NB4 (cell line): ENCODE measurements around the gene KIF6.

Source experiments
- POLR2A ChIP-seq: IDR thresholded peaks from 2 replicates; pipeline ENCODE4 v1.6.1; 2011; ENCODE audit warnings: mild to moderate bottlenecking; ENCODE audit not compliant: insufficient read length; ENCODE audit errors: extremely low read depth
- TF ChIP-seq, protein P1 (sequence below): IDR thresholded peaks from one replicate; pipeline ENCODE4 v1.5.1; 2012; ENCODE audit warnings: low read depth, low read length

DNA sequence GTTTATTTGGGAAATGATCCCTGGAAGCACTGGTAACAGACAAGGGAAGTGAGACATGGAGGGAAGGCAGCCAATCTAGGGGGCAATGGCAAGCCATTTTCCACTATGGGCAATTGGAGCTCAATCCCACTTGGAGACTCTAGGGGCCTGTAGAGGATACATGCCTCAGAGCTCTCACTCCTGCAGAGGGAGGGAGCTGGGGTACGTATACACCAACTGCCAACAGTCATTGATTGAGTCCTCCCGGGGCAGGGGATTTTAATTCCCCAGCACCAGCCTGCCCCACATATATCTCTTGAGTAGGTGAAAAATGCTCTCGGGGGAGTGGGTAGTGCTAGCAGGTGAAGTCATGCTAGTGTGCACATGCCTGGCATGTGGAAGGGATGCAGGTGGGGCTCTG is 323.8 kb downstream of the KIF6 start:
- TF ChIP-seq, protein P1, sequence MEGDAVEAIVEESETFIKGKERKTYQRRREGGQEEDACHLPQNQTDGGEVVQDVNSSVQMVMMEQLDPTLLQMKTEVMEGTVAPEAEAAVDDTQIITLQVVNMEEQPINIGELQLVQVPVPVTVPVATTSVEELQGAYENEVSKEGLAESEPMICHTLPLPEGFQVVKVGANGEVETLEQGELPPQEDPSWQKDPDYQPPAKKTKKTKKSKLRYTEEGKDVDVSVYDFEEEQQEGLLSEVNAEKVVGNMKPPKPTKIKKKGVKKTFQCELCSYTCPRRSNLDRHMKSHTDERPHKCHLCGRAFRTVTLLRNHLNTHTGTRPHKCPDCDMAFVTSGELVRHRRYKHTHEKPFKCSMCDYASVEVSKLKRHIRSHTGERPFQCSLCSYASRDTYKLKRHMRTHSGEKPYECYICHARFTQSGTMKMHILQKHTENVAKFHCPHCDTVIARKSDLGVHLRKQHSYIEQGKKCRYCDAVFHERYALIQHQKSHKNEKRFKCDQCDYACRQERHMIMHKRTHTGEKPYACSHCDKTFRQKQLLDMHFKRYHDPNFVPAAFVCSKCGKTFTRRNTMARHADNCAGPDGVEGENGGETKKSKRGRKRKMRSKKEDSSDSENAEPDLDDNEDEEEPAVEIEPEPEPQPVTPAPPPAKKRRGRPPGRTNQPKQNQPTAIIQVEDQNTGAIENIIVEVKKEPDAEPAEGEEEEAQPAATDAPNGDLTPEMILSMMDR, result peak; percentile 1
- no peak for TF ChIP-seq POLR2A
